NCI-H2171 treated with DMSO at 0.1 percent for 48 hours (cell line): ENCODE results near the gene GCNT2.
"Not testable (repeated sequence)": the region's sequence is repeated elsewhere in the genome, so short reads cannot be mapped to it uniquely, and the experiment has no call there.

Experiments used
- DNase-seq: peaks from one replicate; lab custom pipeline; 2025; lab: John Stamatoyannopoulos, UW

The GCNT2 gene

GRCh38 chr6:10514049-10514780 is 6.9 kb upstream of the GCNT2 start:
- no peak for DNase-seq

DNA sequence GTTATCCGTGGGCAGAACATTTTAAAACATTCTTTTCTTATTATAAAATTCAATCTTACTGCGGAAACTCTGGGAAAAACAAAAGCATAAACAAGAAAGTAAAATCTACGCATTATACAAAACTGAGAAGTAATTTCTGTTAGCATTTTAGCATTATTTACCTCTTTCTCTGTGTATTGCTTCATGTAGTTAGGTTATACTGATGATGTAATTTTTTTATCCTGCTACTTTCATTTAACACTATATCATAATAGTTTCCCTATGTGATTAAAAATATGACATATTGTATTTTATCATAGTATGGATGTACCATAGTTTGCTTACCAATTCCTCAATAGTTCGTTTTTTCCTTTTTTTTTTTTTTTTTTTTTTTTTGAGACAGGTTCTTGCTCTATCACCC is 4.2 kb upstream of the GCNT2 start:
- no peak for DNase-seq

- DNase-seq: no peak
Observed at GRCh38 chr6:10518557-10519407, 2.4 kb upstream of the GCNT2 start.

DNA sequence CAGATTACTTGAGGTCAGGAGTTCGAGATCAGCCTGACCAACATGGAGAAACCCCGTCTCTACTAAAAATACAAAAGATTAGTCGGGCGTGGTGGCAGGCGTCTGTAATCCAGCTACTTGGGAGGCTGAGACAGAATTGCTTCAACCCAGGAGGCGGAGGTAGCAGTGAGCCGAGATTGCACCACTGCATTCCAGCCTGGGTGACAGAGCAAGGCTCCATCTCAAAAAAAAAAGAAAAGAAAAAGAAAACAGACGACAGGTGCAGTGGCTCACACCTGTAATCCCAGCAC is 1.8 kb upstream of the GCNT2 start:
- not testable (repeated sequence) for DNase-seq

DNA sequence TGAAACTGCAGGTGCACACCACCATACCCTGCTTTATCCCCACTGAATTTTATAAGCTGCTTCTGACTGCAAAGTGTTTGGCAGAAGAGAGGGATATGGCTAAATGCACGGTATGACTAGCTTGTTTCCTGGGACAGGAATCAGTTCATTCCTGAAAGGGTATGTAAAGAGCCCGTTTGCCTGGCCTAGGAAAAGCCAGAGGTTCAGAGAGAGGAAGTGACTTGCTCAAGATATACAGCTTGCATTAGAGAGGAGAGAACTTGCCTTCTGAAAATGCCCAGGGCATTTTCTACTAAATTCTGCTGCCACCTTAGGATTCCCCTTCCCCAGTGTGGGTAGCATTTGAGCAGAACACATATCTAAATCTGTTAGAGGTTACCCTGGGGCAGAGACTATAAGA is 683 bp upstream of the GCNT2 start:
- no peak for DNase-seq

GRCh38 chr6:10522929-10523573 is 1.9 kb downstream of the GCNT2 start:
- DNase-seq: no peak

- no peak for DNase-seq
Observed at GRCh38 chr6:10526156-10526555, 5.0 kb downstream of the GCNT2 start.

DNA sequence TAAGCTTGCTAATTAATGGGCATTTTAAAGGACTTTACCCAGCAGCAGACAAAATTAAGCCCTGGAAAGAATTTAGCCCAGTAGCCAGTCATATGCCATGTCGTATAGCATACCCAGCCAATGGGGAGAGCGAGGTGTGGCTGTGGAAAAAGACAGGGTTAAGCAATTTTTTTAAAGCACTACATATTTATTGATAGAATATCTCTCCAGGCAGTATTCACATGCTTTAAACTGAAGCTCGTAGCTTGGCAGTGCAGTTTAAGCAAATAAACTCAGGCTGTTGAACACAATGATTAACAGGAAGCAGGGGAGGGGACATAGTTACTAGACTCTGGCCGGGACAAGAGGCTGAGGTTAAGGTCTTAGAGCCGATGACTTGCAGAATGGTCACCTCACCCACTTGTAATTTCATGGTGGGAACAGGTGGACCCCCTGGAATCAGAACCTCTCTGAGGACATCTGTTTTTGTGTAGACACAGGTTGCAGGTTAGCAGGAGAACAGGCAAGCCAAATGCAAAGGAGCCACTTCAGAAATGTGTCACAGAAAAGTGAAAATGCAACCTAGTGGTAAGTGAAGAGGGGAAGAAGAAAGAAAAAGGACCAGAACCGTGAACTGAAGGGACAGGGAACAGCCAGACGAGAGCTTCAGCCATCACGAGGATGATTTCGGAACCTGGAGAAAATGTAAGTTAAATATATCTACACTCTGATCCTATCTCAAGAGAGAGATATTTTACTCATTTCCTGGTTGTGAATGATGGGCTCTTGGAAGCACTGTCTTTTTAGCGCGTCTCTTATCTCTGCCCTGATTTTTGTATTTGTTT is 7.2 kb downstream of the GCNT2 start:
- no peak for DNase-seq

DNA sequence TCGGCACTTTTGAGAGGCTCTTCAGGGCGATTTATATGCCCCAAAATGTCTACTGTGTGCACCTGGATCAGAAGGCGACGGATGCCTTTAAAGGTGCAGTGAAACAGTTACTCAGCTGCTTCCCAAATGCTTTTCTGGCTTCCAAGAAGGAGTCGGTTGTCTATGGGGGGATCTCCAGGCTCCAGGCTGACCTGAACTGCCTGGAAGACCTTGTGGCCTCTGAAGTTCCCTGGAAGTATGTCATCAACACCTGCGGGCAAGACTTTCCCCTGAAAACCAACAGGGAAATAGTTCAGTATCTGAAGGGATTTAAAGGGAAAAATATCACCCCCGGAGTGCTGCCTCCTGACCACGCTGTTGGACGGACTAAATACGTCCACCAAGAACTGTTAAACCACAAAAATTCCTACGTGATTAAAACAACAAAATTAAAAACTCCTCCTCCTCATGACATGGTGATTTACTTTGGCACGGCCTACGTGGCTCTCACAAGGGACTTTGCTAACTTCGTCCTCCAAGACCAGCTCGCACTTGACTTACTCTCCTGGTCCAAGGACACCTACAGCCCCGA is 8.2 kb downstream of the GCNT2 start:
- DNase-seq: no peak

GRCh38 chr6:10529828-10530374 is 8.8 kb downstream of the GCNT2 start:
- not testable (repeated sequence) for DNase-seq

- no peak for DNase-seq
Observed at GRCh38 chr6:10531503-10531902, 10.4 kb downstream of the GCNT2 start.

GRCh38 chr6:10531942-10532341 is 10.8 kb downstream of the GCNT2 start:
- DNase-seq: no peak

- no peak for DNase-seq
Observed at GRCh38 chr6:10532392-10532791, 11.2 kb downstream of the GCNT2 start.

DNA sequence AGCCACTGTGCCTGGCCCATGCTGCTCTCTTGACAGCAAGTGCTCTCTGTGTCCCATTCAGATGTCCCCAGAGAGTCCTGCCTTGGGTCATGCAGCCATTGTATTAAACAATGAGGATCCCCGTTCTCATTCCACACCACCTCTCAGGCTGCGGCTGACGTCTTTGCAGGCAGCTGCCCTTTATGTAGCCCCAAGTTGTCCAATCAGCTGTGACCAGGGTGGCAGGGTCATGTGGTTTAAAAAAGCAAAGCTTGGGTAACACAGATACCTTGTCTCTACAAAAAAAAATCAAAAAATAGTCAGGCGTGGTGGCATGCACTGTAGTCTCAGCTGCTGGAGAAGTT is 13.2 kb downstream of the GCNT2 start:
- DNase-seq: no peak

- no peak for DNase-seq
Observed at GRCh38 chr6:10535193-10535592, 14.0 kb downstream of the GCNT2 start.

GRCh38 chr6:10537726-10538125 is 16.6 kb downstream of the GCNT2 start:
- DNase-seq: no peak

DNA sequence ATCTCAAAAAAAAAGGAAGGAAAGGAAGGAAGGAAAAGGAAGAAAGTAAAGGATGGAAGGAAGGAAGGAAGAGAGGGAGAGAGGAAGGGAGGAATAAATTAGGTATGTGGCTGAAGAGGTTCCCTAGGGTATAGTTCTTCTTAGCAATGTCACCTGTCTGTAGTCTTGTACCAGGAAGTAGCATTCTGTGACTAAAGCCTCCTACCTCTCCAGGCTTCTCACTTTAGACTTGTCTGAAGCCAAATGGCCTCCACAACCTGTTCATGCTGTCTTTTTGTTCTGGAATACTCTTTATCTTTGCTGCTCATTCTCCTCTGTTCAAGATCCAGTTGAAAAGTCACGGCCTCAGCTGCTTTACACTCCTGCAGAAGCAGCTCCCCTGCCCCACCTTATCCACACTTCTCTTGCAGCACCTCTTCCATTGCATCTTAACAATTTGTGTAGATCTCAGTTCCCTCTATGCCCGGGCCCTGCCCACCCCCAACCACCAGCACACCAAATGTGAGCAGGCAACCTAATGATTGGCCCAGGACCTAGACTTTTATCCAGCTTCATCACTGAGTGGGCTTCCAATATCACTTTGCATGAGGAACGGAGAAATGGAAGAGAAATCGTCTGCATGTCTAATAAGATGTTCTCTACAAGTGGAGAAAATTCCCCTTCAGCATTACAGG is 19.1 kb downstream of the GCNT2 start:
- DNase-seq: no peak

DNA sequence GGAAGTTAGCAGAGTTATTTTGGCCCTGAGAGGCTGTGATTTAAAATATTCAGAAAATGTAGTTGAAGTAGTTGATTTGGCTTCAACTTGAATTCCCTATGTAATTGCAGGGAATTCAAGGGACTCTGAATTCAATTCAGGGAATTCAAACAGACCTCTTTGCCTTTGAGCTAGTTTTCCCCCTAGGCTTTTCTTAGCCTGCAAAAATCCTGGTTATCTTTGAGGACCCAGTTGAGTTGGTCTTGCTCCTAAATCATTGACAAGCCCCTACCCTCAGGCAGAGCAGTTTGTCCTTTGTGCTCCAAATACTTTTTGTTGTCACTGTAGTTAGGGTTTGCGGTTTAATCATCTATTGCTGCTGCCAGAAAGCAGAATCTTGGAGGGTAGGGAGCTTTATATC is 20.4 kb downstream of the GCNT2 start:
- DNase-seq: no peak

DNA sequence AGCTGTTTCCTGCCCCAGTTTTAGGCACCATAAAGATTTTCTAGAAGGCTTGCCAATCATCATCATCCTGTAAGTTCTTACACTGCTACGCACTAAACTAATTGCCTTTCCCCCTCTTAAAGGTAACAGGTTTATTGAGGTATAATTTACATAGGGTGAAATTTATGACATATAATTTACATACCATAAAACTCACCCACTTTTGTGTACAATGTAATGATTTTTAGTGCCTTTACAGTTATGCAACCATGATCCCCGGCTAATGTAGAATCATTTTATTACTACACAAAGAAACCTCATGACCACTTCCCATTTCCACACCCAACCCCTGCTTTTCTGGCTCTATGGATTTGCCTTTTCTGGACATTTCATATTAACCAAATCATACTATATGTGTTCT is 21.1 kb downstream of the GCNT2 start:
- no peak for DNase-seq

DNA sequence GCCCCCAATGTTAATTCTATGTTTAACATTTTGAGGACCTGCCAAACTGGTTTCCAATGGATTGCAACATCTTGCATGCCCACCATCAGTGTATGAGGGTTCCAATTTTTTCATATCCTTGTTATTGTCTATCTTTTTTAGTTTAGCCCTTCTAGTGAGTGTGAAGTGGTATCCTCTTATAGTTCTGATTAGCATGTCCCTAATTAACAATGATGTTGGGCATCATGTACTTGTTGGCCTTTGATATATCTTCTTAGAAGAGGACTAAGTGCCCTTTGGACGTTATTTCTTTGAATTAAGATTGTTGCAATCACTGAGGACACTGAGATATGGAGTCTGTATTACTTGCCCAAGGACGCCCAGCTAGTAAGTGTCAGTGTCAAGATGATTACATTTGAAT is 22.3 kb downstream of the GCNT2 start:
- no peak for DNase-seq

GRCh38 chr6:10545482-10545881 is 24.3 kb downstream of the GCNT2 start:
- no peak for DNase-seq
